ENCODE results near the gene MC5R. TPM values are rescaled to one million over a fixed set of nuclear protein-coding genes. Genes with fewer than 3 reads are reported as not detected.

Gene MC5R
- total RNA-seq, 1 donor from 2014 or later, result not detected

DNA sequence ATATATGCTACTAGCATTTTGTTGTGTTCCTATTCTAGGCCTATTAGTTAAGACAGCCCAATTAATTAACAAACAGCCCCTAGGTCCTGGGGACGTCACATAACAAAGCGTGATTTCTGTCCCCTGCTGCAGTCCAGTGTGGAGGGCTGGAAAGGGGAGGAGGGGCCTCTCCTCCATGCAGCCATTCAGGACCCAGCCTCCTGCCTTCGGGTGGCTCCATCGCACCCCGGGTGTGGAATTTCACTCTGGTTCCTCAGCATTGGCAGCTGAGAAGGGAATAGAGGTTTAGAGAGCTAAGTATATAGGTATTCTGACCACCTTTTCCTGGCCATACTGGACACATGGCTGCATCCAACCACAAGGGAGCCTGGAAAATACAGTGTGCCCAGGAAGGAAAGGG is 49.0 kb downstream of the MC5R start:
- TF ChIP-seq, protein P1, sequence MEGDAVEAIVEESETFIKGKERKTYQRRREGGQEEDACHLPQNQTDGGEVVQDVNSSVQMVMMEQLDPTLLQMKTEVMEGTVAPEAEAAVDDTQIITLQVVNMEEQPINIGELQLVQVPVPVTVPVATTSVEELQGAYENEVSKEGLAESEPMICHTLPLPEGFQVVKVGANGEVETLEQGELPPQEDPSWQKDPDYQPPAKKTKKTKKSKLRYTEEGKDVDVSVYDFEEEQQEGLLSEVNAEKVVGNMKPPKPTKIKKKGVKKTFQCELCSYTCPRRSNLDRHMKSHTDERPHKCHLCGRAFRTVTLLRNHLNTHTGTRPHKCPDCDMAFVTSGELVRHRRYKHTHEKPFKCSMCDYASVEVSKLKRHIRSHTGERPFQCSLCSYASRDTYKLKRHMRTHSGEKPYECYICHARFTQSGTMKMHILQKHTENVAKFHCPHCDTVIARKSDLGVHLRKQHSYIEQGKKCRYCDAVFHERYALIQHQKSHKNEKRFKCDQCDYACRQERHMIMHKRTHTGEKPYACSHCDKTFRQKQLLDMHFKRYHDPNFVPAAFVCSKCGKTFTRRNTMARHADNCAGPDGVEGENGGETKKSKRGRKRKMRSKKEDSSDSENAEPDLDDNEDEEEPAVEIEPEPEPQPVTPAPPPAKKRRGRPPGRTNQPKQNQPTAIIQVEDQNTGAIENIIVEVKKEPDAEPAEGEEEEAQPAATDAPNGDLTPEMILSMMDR (conservative IDR thresholded peaks at IDR 0.05), result no peak
- H3K27ac Mint-ChIP-seq (ENCODE audit: unreplicated experiment), result no peak overlapping the region
- H3K36me3 Mint-ChIP-seq (ENCODE audit: low read depth), result no peaks in the 10 kb centered on the region
- no peak overlapping the region for H3K4me3 Mint-ChIP-seq
- peaks cover 5% of the 10 kb centered on the region for H3K4me1 Mint-ChIP-seq
- H3K27me3 Mint-ChIP-seq (ENCODE audit: low read depth), result peaks cover 38% of the 10 kb centered on the region
- H3K9me3 Mint-ChIP-seq, result no peaks in the 10 kb centered on the region
- no peak for DNase-seq (ENCODE audit: low read depth, low spot score)

DNA sequence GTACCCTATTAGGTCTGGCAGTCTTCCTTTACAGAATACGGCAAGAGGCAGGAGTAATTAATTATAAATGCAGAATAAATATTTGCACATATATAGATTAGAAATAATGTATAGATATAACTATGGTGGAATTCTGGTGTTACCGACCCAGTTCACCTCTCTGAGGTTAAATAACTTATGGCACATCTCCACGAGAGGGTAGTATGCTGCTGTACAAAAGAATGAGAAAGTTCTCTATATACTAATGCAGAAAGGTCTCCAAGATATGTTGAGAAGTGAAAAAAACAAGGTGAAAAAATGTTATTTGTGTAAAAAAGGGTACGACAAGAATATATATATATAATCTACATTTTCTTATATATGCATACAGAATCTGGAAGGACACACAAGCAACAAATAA is 50.6 kb downstream of the MC5R start:
- Mint-ChIP-seq H3K4me1 (no peaks in the 10 kb centered on the region), H3K4me3 (no peak overlapping the region), H3K36me3 (ENCODE audit: low read depth) (no peaks in the 10 kb centered on the region), H3K27me3 (ENCODE audit: low read depth) (peaks cover 22% of the 10 kb centered on the region), H3K9me3 (no peaks in the 10 kb centered on the region), H3K27ac (ENCODE audit: unreplicated experiment) (no peak overlapping the region)
- no peak for DNase-seq (ENCODE audit: low read depth, low spot score)
- TF ChIP-seq, protein P1 (conservative IDR thresholded peaks at IDR 0.05), result no peak

Other genes with a start within 250 kb of the MC5R start
- gene FAM210A, start 97.6 kb upstream of the MC5R start, total RNA-seq, result 15.1 and 16.8 TPM in 2 replicates
- gene RNMT, start 97.5 kb upstream of the MC5R start, total RNA-seq, result 35.8 and 40.4 TPM in 2 replicates
- gene MC2R, start 91.4 kb downstream of the MC5R start, total RNA-seq, result not detected in 2 replicates